ENCODE measurements around the gene CALN1. TPM values are rescaled to one million over a fixed set of nuclear protein-coding genes. Genes with fewer than 3 reads are reported as not detected.

CALN1 gene
- polyA plus RNA-seq, 3 donors = under 0.01 TPM; not detected in 2

GRCh38 chr7:72140566-72140965 is 271.6 kb downstream of the CALN1 start:
- TF ChIP-seq CTCF (IDR thresholded peaks at IDR 0.05) = no peak
- peaks cover 11 to 27% of the 10 kb centered on the region in 2 donors for H3K9me3 ChIP-seq (replicated peaks in 1 of 2; ENCODE audit: control insufficient read depth in 1 of 2, insufficient read depth in 1 of 2, low read length in 2 of 2)
- H3K9me3 Mint-ChIP-seq = peaks cover 22 to 37% (median 34%) of the 10 kb centered on the region in 7 donors
- H2AFZ ChIP-seq (ENCODE audit: insufficient read depth, low read depth, low read length, poor library complexity, severe bottlenecking) = no peak overlapping the region
- no peak overlapping the region for H3K4me2 ChIP-seq (replicated peaks; ENCODE audit: extremely low read depth, low read length, poor library complexity, severe bottlenecking)
- no peak overlapping the region for H3K9ac ChIP-seq (ENCODE audit: insufficient read depth, low read length, poor library complexity, severe bottlenecking)
- DNase-seq = no peak
- intact Hi-C loops (cut with micrococcal nuclease) = no loop called here
- H4K20me1 ChIP-seq (ENCODE audit: insufficient read depth, low read length) = no peaks in the 10 kb centered on the region
- no peak overlapping the region for H3K27ac ChIP-seq (ENCODE audit: low read depth in 1 of 2, low read length in 2 of 2)
- H3K27ac Mint-ChIP-seq = no peak overlapping the region
- whole genome bisulfite sequencing (ENCODE audit: insufficient coverage) = 100% methylated on average over 2 of the region's 2 CpGs
- H3K27me3 ChIP-seq (ENCODE audit: control insufficient read depth in 2 of 2, insufficient read depth in 2 of 2, low read length in 2 of 2) = no peaks in the 10 kb centered on the region
- H3K27me3 Mint-ChIP-seq (ENCODE audit: low read depth in 3 of 3) = peaks cover 0 to 3% (median 0%) of the 10 kb centered on the region in 3 donors
- H3K36me3 Mint-ChIP-seq = no peaks in the 10 kb centered on the region
- no peaks in the 10 kb centered on the region for H3K4me1 ChIP-seq (ENCODE audit: control insufficient read depth in 1 of 2, insufficient read depth in 2 of 2, low read length in 2 of 2)
- H3K79me2 ChIP-seq (ENCODE audit: insufficient read depth, low read length) = no peaks in the 10 kb centered on the region
- no peak overlapping the region for H3K4me3 ChIP-seq (replicated peaks in 1 of 3; ENCODE audit: low read depth in 2 of 3, low read length in 3 of 3)
- no peaks in the 10 kb centered on the region for H3K4me1 Mint-ChIP-seq
- no peaks in the 10 kb centered on the region for H3K36me3 ChIP-seq (replicated peaks in 1 of 2; ENCODE audit: control insufficient read depth in 1 of 2, insufficient read depth in 2 of 2, low read length in 2 of 2)
- no peak overlapping the region for H3K4me3 Mint-ChIP-seq

- Histone ChIP-seq H4K20me1 (ENCODE audit: insufficient read depth, low read length) (no peaks in the 10 kb centered on the region), H3K9ac (ENCODE audit: insufficient read depth, low read length, poor library complexity, severe bottlenecking) (no peak overlapping the region), H3K79me2 (ENCODE audit: insufficient read depth, low read length) (no peaks in the 10 kb centered on the region), H3K27me3 (ENCODE audit: control insufficient read depth in 2 of 2, insufficient read depth in 2 of 2, low read length in 2 of 2) (no peaks in the 10 kb centered on the region), H3K4me1 (ENCODE audit: control insufficient read depth in 1 of 2, insufficient read depth in 2 of 2, low read length in 2 of 2) (no peaks in the 10 kb centered on the region), H3K9me3 (replicated peaks in 1 of 2; ENCODE audit: control insufficient read depth in 1 of 2, insufficient read depth in 1 of 2, low read length in 2 of 2) (peaks cover 0 to 4% of the 10 kb centered on the region in 2 donors), H2AFZ (ENCODE audit: insufficient read depth, low read depth, low read length, poor library complexity, severe bottlenecking) (no peak overlapping the region), H3K36me3 (replicated peaks in 1 of 2; ENCODE audit: control insufficient read depth in 1 of 2, insufficient read depth in 2 of 2, low read length in 2 of 2) (no peaks in the 10 kb centered on the region), H3K27ac (ENCODE audit: low read depth in 1 of 2, low read length in 2 of 2) (no peak overlapping the region), H3K4me3 (replicated peaks in 1 of 3; ENCODE audit: low read depth in 2 of 3, low read length in 3 of 3) (no peak overlapping the region), H3K4me2 (replicated peaks; ENCODE audit: extremely low read depth, low read length, poor library complexity, severe bottlenecking) (no peak overlapping the region)
- Mint-ChIP-seq H3K36me3 (no peaks in the 10 kb centered on the region), H3K27ac (no peak overlapping the region), H3K27me3 (ENCODE audit: low read depth in 3 of 3) (peaks cover 0 to 4% (median 0%) of the 10 kb centered on the region in 3 donors), H3K4me3 (no peak overlapping the region), H3K9me3 (peaks cover 8 to 18% (median 10%) of the 10 kb centered on the region in 7 donors), H3K4me1 (no peaks in the 10 kb centered on the region)
- WGBS (ENCODE audit: insufficient coverage) = 88% methylated on average over 1 of the region's 1 CpG
- no peak for DNase-seq
- intact Hi-C loops (cut with micrococcal nuclease) = no loop called here
- TF ChIP-seq CTCF (IDR thresholded peaks at IDR 0.05) = no peak
Observed at GRCh38 chr7:72127136-72127535, 285.0 kb downstream of the CALN1 start.

Data from CD14-positive monocyte (primary cell).